ENCODE measurements around the gene CREB3L2. TPM values are rescaled to one million over a fixed set of nuclear protein-coding genes. Genes with fewer than 3 reads are reported as not detected.

CREB3L2 gene
- total and polyA plus RNA-seq, 7 donors, result 2.2 to 14.7 (median 6.7) TPM

DNA sequence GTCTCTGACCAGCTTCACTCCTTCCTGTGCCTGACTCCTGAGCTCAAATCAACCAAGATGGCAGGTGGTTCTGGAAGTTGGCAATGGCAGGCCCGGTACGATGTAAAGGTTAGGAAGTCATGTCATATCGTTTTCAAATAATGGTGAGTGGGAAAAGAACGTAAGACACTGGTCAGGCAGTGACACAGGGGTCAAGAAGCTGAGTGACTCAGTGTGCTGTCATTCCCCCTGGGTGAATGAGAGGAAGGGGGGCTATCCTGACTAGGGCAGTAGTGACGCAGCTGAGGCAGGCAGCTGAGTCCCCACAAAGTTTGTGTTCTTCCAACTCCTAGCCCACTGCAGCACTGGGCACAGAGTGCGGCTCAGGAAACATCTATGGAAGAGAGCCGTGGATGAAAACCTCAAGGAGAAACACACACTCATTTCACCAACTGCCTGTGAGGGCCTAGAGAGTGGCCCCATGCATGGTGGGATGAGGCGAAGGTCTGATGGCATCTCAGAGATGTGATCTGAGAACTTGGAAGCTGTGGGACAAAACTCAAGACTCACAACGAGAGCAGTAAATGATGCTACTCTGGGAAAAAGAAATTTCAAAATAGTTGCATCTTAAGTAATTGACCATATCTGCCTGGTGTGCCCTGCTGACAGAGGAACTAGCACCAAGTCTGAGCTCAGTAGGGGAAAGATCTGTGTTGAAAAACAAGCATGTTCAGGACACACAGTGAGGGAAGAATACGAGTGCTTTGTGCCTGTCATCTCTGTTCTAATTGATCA lies 23.2 kb downstream of the CREB3L2 start:
- 49 to 60% (median 51%) methylated on average over 10 of the region's 10 CpGs for WGBS, 3 donors
- TF ChIP-seq, protein P1, sequence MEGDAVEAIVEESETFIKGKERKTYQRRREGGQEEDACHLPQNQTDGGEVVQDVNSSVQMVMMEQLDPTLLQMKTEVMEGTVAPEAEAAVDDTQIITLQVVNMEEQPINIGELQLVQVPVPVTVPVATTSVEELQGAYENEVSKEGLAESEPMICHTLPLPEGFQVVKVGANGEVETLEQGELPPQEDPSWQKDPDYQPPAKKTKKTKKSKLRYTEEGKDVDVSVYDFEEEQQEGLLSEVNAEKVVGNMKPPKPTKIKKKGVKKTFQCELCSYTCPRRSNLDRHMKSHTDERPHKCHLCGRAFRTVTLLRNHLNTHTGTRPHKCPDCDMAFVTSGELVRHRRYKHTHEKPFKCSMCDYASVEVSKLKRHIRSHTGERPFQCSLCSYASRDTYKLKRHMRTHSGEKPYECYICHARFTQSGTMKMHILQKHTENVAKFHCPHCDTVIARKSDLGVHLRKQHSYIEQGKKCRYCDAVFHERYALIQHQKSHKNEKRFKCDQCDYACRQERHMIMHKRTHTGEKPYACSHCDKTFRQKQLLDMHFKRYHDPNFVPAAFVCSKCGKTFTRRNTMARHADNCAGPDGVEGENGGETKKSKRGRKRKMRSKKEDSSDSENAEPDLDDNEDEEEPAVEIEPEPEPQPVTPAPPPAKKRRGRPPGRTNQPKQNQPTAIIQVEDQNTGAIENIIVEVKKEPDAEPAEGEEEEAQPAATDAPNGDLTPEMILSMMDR (IDR thresholded peaks at IDR 0.05), result no peak
- Histone ChIP-seq H3K4me3 (no peak overlapping the region), H3K9me3 (no peaks in the 10 kb centered on the region), H3K36me3 (ENCODE audit: insufficient read depth in 1 of 2, low read depth in 1 of 2) (no peaks in the 10 kb centered on the region), H3K4me1 (peaks cover 30% of the 10 kb centered on the region), H3K27me3 (ENCODE audit: insufficient read depth in 3 of 3, low read length in 2 of 3) (no peaks in the 10 kb centered on the region), H3K27ac (peak overlapping the region; percentile 61)
- DNase-seq, result peak; percentile 76 to 77
- intact Hi-C loops (cut with DNase I), result no loop called here
- ATAC-seq, result peak; percentile 85 to 95 (median 90)

DNA sequence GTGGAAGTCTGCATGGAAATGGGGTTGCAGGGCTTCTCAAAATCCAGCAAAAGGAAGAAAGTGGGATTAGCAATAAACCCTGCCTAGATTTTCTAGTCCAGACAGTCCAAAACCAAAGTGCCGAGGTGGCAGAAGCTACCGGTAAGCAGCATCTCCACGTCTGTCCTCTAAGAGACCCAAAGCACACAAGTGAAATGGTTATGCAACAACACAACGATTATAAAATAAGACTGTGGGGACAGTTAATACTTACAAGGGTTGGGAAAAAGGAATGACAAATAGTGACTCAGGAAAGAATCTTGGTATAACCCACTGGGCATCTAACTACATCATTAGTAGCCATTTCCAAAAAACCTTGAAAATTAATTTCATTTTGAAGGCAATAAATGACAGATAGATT lies 24.7 kb downstream of the CREB3L2 start:
- H3K27ac ChIP-seq, result no peak overlapping the region
- peaks cover 27% of the 10 kb centered on the region for H3K4me1 ChIP-seq
- H3K4me3 ChIP-seq, result no peak overlapping the region
- intact Hi-C loops (cut with DNase I), result no loop called here
- no peaks in the 10 kb centered on the region for H3K27me3 ChIP-seq (ENCODE audit: insufficient read depth in 3 of 3, low read length in 2 of 3)
- ATAC-seq, result peak in 1 of 4 donors; percentile 31
- WGBS, 3 donors, result 63 to 71% (median 69%) methylated on average over 4 of the region's 4 CpGs
- H3K9me3 ChIP-seq, result no peaks in the 10 kb centered on the region
- H3K36me3 ChIP-seq (ENCODE audit: insufficient read depth in 1 of 2, low read depth in 1 of 2), result no peaks in the 10 kb centered on the region
- TF ChIP-seq, protein P1 (IDR thresholded peaks at IDR 0.05), result no peak
- DNase-seq, result no peak

DNA sequence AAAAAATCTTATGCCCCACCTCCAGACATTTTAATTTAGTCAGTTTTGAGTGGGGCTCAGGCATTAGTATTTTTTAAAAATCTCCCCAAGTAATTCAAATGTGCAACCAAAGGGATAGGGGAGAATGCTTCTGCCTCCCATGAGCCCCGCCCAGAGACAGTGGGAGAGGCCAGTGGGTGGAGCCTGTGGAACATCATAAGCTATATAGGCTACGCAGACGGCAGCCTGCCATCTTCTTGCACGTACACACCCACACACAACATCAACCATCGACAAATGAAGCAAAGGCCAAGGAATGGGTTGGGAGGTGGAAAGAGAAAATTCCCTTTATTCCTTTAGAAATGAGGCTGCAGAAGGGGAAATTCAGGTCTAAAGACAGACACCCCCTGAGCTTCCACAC lies 25.2 kb downstream of the CREB3L2 start:
- intact Hi-C loops (cut with DNase I), result no loop called here
- Histone ChIP-seq H3K36me3 (ENCODE audit: insufficient read depth in 1 of 2, low read depth in 1 of 2) (no peaks in the 10 kb centered on the region), H3K4me1 (peaks cover 24% of the 10 kb centered on the region), H3K4me3 (no peak overlapping the region), H3K9me3 (no peaks in the 10 kb centered on the region), H3K27ac (peak overlapping the region; percentile 54), H3K27me3 (ENCODE audit: insufficient read depth in 3 of 3, low read length in 2 of 3) (no peaks in the 10 kb centered on the region)
- ATAC-seq, result no peak
- TF ChIP-seq, protein P1 (IDR thresholded peaks at IDR 0.05), result no peak
- 65 to 72% (median 70%) methylated on average over 5 of the region's 5 CpGs for WGBS, 3 donors
- no peak for DNase-seq

- H3K4me1 ChIP-seq, result peaks cover 19% of the 10 kb centered on the region
Observed at GRCh38 chr7:137976232-137976631, 25.7 kb downstream of the CREB3L2 start.

More at GRCh38 chr7:137976232-137976631, 25.7 kb downstream of the CREB3L2 start:
- intact Hi-C loops (cut with DNase I), result no loop called here
- Histone ChIP-seq H3K27ac (peak overlapping the region; percentile 54), H3K9me3 (no peaks in the 10 kb centered on the region), H3K36me3 (ENCODE audit: insufficient read depth in 1 of 2, low read depth in 1 of 2) (no peaks in the 10 kb centered on the region), H3K27me3 (ENCODE audit: insufficient read depth in 3 of 3, low read length in 2 of 3) (no peaks in the 10 kb centered on the region), H3K4me3 (no peak overlapping the region)
- ATAC-seq (no peak), DNase-seq (no peak)
- 79 to 83% (median 82%) methylated on average over 3 of the region's 3 CpGs for WGBS, 3 donors
- TF ChIP-seq, protein P1 (IDR thresholded peaks at IDR 0.05), result no peak

Data from psoas muscle (tissue), 8 donors.